ENCODE data around the gene ARAP1.
A peak's percentile ranks its signal among the peaks of the same experiment; 100 is the strongest.

Gene ARAP1

GRCh38 chr11:72687326-72687725 is 64.9 kb downstream of the ARAP1 start:
- Histone ChIP-seq H3K4ac (ENCODE audit: low read depth in 1 of 2, low read length in 2 of 2) (no peak overlapping the region), H3K79me1 (replicated peaks; ENCODE audit: low read length, poor library complexity, severe bottlenecking) (no peaks in the 10 kb centered on the region), H4K91ac (ENCODE audit: low read length) (no peak overlapping the region), H4K8ac (ENCODE audit: low read length) (no peak overlapping the region), H3K14ac (ENCODE audit: low read length in 2 of 2) (no peak overlapping the region), H2BK5ac (ENCODE audit: low read depth, low read length, poor library complexity, severe bottlenecking) (no peak overlapping the region), H3K18ac (ENCODE audit: low read depth in 1 of 2, low read length in 2 of 2) (no peak overlapping the region), H2BK12ac (ENCODE audit: low read length in 2 of 2) (no peak overlapping the region), H3K27ac (ENCODE audit: low read length, poor library complexity, severe bottlenecking) (no peak overlapping the region), H3K9ac (ENCODE audit: low read length) (peak overlapping the region; percentile 55), H3K36me3 (ENCODE audit: control insufficient read depth in 1 of 2, insufficient read depth in 2 of 2, low read depth in 1 of 2, low read length in 2 of 2) (peaks cover 77 to 94% of the 10 kb centered on the region in 2 experiments), H3K9me3 (ENCODE audit: control insufficient read depth, low read length) (no peaks in the 10 kb centered on the region), H2AFZ (ENCODE audit: low read depth, low read length) (no peak overlapping the region), H3K4me1 (ENCODE audit: control insufficient read depth, insufficient read depth, low read depth, low read length) (peaks cover 14% of the 10 kb centered on the region), H2BK15ac (ENCODE audit: low read depth, poor library complexity, severe bottlenecking) (no peak overlapping the region), H3K23ac (ENCODE audit: low read length in 2 of 2) (no peak overlapping the region), H3K27me3 (ENCODE audit: control insufficient read depth in 1 of 2, insufficient read depth in 1 of 2, low read length in 2 of 2) (no peaks in the 10 kb centered on the region), H2BK120ac (ENCODE audit: low read depth, low read length) (no peak overlapping the region), H3K4me2 (ENCODE audit: low read length, poor library complexity, severe bottlenecking) (no peak overlapping the region), H2AK5ac (ENCODE audit: low read length, severe bottlenecking) (no peak overlapping the region), H3K4me3 (ENCODE audit: insufficient read depth in 1 of 2, low read depth in 1 of 2, low read length in 2 of 2) (peak overlapping the region in 1 of 2 experiments; percentile 1)
- 95% methylated on average over 7 of the region's 7 CpGs for WGBS
- DNase-seq = no peak

- Histone ChIP-seq H3K4ac (ENCODE audit: low read depth in 1 of 2, low read length in 2 of 2) (no peak overlapping the region), H3K4me2 (ENCODE audit: low read length, poor library complexity, severe bottlenecking) (no peak overlapping the region), H3K36me3 (ENCODE audit: control insufficient read depth in 1 of 2, insufficient read depth in 2 of 2, low read depth in 1 of 2, low read length in 2 of 2) (peaks cover 74 to 88% of the 10 kb centered on the region in 2 experiments), H3K27me3 (ENCODE audit: control insufficient read depth in 1 of 2, insufficient read depth in 1 of 2, low read length in 2 of 2) (no peaks in the 10 kb centered on the region), H3K9ac (ENCODE audit: low read length) (peak overlapping the region; percentile 55), H2AFZ (ENCODE audit: low read depth, low read length) (no peak overlapping the region), H3K27ac (ENCODE audit: low read length, poor library complexity, severe bottlenecking) (no peak overlapping the region), H2BK5ac (ENCODE audit: low read depth, low read length, poor library complexity, severe bottlenecking) (no peak overlapping the region), H4K8ac (ENCODE audit: low read length) (no peak overlapping the region), H3K9me3 (ENCODE audit: control insufficient read depth, low read length) (no peaks in the 10 kb centered on the region), H2BK120ac (ENCODE audit: low read depth, low read length) (no peak overlapping the region), H3K79me1 (replicated peaks; ENCODE audit: low read length, poor library complexity, severe bottlenecking) (no peaks in the 10 kb centered on the region), H2BK15ac (ENCODE audit: low read depth, poor library complexity, severe bottlenecking) (no peak overlapping the region), H3K14ac (ENCODE audit: low read length in 2 of 2) (no peak overlapping the region), H2BK12ac (ENCODE audit: low read length in 2 of 2) (no peak overlapping the region), H4K91ac (ENCODE audit: low read length) (no peak overlapping the region), H3K4me3 (ENCODE audit: insufficient read depth in 1 of 2, low read depth in 1 of 2, low read length in 2 of 2) (peak overlapping the region in 1 of 2 experiments; percentile 6), H3K18ac (ENCODE audit: low read depth in 1 of 2, low read length in 2 of 2) (no peak overlapping the region), H3K4me1 (ENCODE audit: control insufficient read depth, insufficient read depth, low read depth, low read length) (peaks cover 17% of the 10 kb centered on the region), H3K23ac (ENCODE audit: low read length in 2 of 2) (no peak overlapping the region), H2AK5ac (ENCODE audit: low read length, severe bottlenecking) (no peak overlapping the region)
- no peak for DNase-seq
- 81% methylated on average over 8 of the region's 8 CpGs for WGBS
Measured at GRCh38 chr11:72686639-72687220, 65.5 kb downstream of the ARAP1 start.

GRCh38 chr11:72685560-72686480 is 66.4 kb downstream of the ARAP1 start:
- Histone ChIP-seq H2BK15ac (ENCODE audit: low read depth, poor library complexity, severe bottlenecking) (no peak overlapping the region), H3K79me1 (replicated peaks; ENCODE audit: low read length, poor library complexity, severe bottlenecking) (no peaks in the 10 kb centered on the region), H2BK120ac (ENCODE audit: low read depth, low read length) (no peak overlapping the region), H3K9ac (ENCODE audit: low read length) (peak overlapping the region; percentile 55), H3K27ac (ENCODE audit: low read length, poor library complexity, severe bottlenecking) (no peak overlapping the region), H3K27me3 (ENCODE audit: control insufficient read depth in 1 of 2, insufficient read depth in 1 of 2, low read length in 2 of 2) (no peaks in the 10 kb centered on the region), H4K91ac (ENCODE audit: low read length) (no peak overlapping the region), H2AK5ac (ENCODE audit: low read length, severe bottlenecking) (no peak overlapping the region), H3K18ac (ENCODE audit: low read depth in 1 of 2, low read length in 2 of 2) (no peak overlapping the region), H4K8ac (ENCODE audit: low read length) (no peak overlapping the region), H2BK12ac (ENCODE audit: low read length in 2 of 2) (no peak overlapping the region), H3K4me1 (ENCODE audit: control insufficient read depth, insufficient read depth, low read depth, low read length) (peaks cover 26% of the 10 kb centered on the region), H3K36me3 (ENCODE audit: control insufficient read depth in 1 of 2, insufficient read depth in 2 of 2, low read depth in 1 of 2, low read length in 2 of 2) (peaks cover 65 to 79% of the 10 kb centered on the region in 2 experiments), H2AFZ (ENCODE audit: low read depth, low read length) (no peak overlapping the region), H3K23ac (ENCODE audit: low read length in 2 of 2) (no peak overlapping the region), H3K9me3 (ENCODE audit: control insufficient read depth, low read length) (no peaks in the 10 kb centered on the region), H2BK5ac (ENCODE audit: low read depth, low read length, poor library complexity, severe bottlenecking) (no peak overlapping the region), H3K4me3 (ENCODE audit: insufficient read depth in 1 of 2, low read depth in 1 of 2, low read length in 2 of 2) (peak overlapping the region in 1 of 2 experiments; percentile 31), H3K14ac (ENCODE audit: low read length in 2 of 2) (no peak overlapping the region), H3K4me2 (ENCODE audit: low read length, poor library complexity, severe bottlenecking) (no peak overlapping the region), H3K4ac (ENCODE audit: low read depth in 1 of 2, low read length in 2 of 2) (no peak overlapping the region)
- WGBS = 87% methylated on average over 24 of the region's 24 CpGs
- no peak for DNase-seq

GRCh38 chr11:72684236-72684912 is 67.8 kb downstream of the ARAP1 start:
- Histone ChIP-seq H2BK15ac (ENCODE audit: low read depth, poor library complexity, severe bottlenecking) (no peak overlapping the region), H3K9me3 (ENCODE audit: control insufficient read depth, low read length) (no peaks in the 10 kb centered on the region), H4K91ac (ENCODE audit: low read length) (no peak overlapping the region), H3K4me3 (ENCODE audit: insufficient read depth in 1 of 2, low read depth in 1 of 2, low read length in 2 of 2) (no peak overlapping the region), H3K27me3 (ENCODE audit: control insufficient read depth in 1 of 2, insufficient read depth in 1 of 2, low read length in 2 of 2) (peaks cover 11 to 13% of the 10 kb centered on the region in 2 experiments), H3K4ac (ENCODE audit: low read depth in 1 of 2, low read length in 2 of 2) (no peak overlapping the region), H3K27ac (ENCODE audit: low read length, poor library complexity, severe bottlenecking) (no peak overlapping the region), H3K4me1 (ENCODE audit: control insufficient read depth, insufficient read depth, low read depth, low read length) (peaks cover 28% of the 10 kb centered on the region), H3K18ac (ENCODE audit: low read depth in 1 of 2, low read length in 2 of 2) (no peak overlapping the region), H3K4me2 (ENCODE audit: low read length, poor library complexity, severe bottlenecking) (no peak overlapping the region), H2AFZ (ENCODE audit: low read depth, low read length) (no peak overlapping the region), H3K9ac (ENCODE audit: low read length) (peak overlapping the region; percentile 55), H2BK5ac (ENCODE audit: low read depth, low read length, poor library complexity, severe bottlenecking) (no peak overlapping the region), H4K8ac (ENCODE audit: low read length) (no peak overlapping the region), H2BK12ac (ENCODE audit: low read length in 2 of 2) (no peak overlapping the region), H2BK120ac (ENCODE audit: low read depth, low read length) (no peak overlapping the region), H3K79me1 (replicated peaks; ENCODE audit: low read length, poor library complexity, severe bottlenecking) (no peaks in the 10 kb centered on the region), H2AK5ac (ENCODE audit: low read length, severe bottlenecking) (no peak overlapping the region), H3K36me3 (ENCODE audit: control insufficient read depth in 1 of 2, insufficient read depth in 2 of 2, low read depth in 1 of 2, low read length in 2 of 2) (peaks cover 52 to 66% of the 10 kb centered on the region in 2 experiments), H3K23ac (ENCODE audit: low read length in 2 of 2) (no peak overlapping the region), H3K14ac (ENCODE audit: low read length in 2 of 2) (no peak overlapping the region)
- peak; percentile 76 for DNase-seq
- WGBS = 54% methylated on average over 8 of the region's 9 CpGs

All from mesenchymal stem cell (in vitro differentiated cells and primary cell).